GM12878 (cell line): ENCODE data around the gene CNOT6L. TPM values are rescaled to one million over a fixed set of nuclear protein-coding genes. Genes with fewer than 3 reads are reported as not detected.

Experiments
- ATAC-seq: fragments of 200-7000 bp; cut with Tn5 transposase; 3 replicates; pipeline ENCODE4 v1.9.1; 2020; ENCODE audit warnings: mild to moderate bottlenecking, moderate library complexity
- BruUV-seq: library from RNA; stranded (reverse); fragments of 400-500 nt; replicated peaks from 2 replicates; lab custom pipeline; 2021; lab: Mats Ljungman, UMichigan
- CTCF ChIA-PET: fragments of 300-600 bp; sonication (Branson Sonifier 250); formaldehyde crosslinking; extraction: SDS; loops from one replicate; lab custom pipeline; 2021; ENCODE audit warnings: inconsistent platforms; lab: Yijun Ruan, JAX
- POLR2A ChIA-PET: fragments of 350-600 bp; formaldehyde crosslinking; extraction: SDS; loops from one replicate; lab custom pipeline; 2021; ENCODE audit warnings: inconsistent platforms; lab: Charles Lee
- RAD21 ChIA-PET: fragments of 300-600 bp; sonication (Branson Sonifier 250); formaldehyde crosslinking; loops from one replicate; lab custom pipeline; 2023; ENCODE audit warnings: antibody characterized with exemption; ENCODE audit not compliant: unreplicated experiment; lab: Charles Lee
- SMC1A ChIA-PET: fragments of 300-600 bp; sonication (Branson Sonifier 250); formaldehyde crosslinking; loops from one replicate; lab custom pipeline; 2023; ENCODE audit not compliant: unreplicated experiment, uncharacterized antibody; lab: Charles Lee
- DNase-seq: peaks from one replicate; pipeline ENCODE4 v3.0.0-alpha.2; 2011; ENCODE audit warnings: low read depth, low spot score
- FAIRE-seq: peaks from 3 replicates; lab custom pipeline; 2011; peaks lifted over from hg19 to GRCh38; lab: Jason Lieb, UNC
- H2AFZ ChIP-seq: 2 replicates; pipeline ENCODE4 v1.6.0; 2011; ENCODE audit warnings: low read depth, low read length, control low read depth; ENCODE audit not compliant: control insufficient read depth
- H3K27ac ChIP-seq: 2 replicates; pipeline ENCODE4 v1.5.1; 2011; ENCODE audit warnings: control low read depth; ENCODE audit not compliant: control insufficient read depth, insufficient read depth
- H3K27me3 ChIP-seq, 2 experiments: replicated peaks in 1 of 2; 2 replicates each; pipeline versions ENCODE4 v1.6.0 to v1.6.1; 2011; ENCODE audit warnings: low read length in 1 of 2; ENCODE audit not compliant: control insufficient read depth in 2 of 2, insufficient read depth in 2 of 2
- H3K36me3 ChIP-seq, 2 experiments: 2 replicates each; pipeline ENCODE4 v1.5.1; 2011; ENCODE audit warnings: low read length in 1 of 2; ENCODE audit not compliant: control insufficient read depth in 2 of 2, insufficient read depth in 2 of 2
- H3K4me1 ChIP-seq: 2 replicates; pipeline ENCODE4 v1.6.1; 2011; ENCODE audit warnings: mild to moderate bottlenecking, low read length, moderate library complexity, mixed read lengths; ENCODE audit not compliant: control insufficient read depth, insufficient read depth
- H3K4me2 ChIP-seq: 2 replicates; pipeline ENCODE4 v1.6.0; 2011; ENCODE audit warnings: control low read depth; ENCODE audit not compliant: control insufficient read depth, insufficient read depth
- H3K4me3 ChIP-seq: fragments of 200-600 bp; sonication (generic); 2 replicates; pipeline ENCODE4 v1.5.1; 2016
- H3K79me2 ChIP-seq: 2 replicates; pipeline ENCODE4 v1.6.0; 2011; ENCODE audit warnings: low read length; ENCODE audit not compliant: control insufficient read depth, insufficient read depth
- H3K9ac ChIP-seq: 2 replicates; pipeline ENCODE4 v1.8.0; 2011; ENCODE audit warnings: low read length, control low read depth, mixed read lengths; ENCODE audit not compliant: control insufficient read depth, insufficient read depth
- H3K9me3 ChIP-seq: replicated peaks from 3 replicates; pipeline ENCODE4 v1.5.1; 2011; ENCODE audit warnings: mild to moderate bottlenecking, low read length; ENCODE audit not compliant: control insufficient read depth, insufficient read depth
- H4K20me1 ChIP-seq: 2 replicates; pipeline ENCODE4 v1.6.0; 2011; ENCODE audit not compliant: control insufficient read depth, insufficient read depth
- CEBPZ ChIP-seq: fragments of 150-350 bp; IDR thresholded peaks from 2 replicates; pipeline ENCODE4 v1.6.1; 2016; ENCODE audit warnings: low read depth, low read length
- E2F8 ChIP-seq: fragments of 450-650 bp; IDR thresholded peaks from 2 replicates; pipeline ENCODE4 v1.6.1; 2018; ENCODE audit warnings: mild to moderate bottlenecking, low read depth, moderate library complexity; ENCODE audit not compliant: partially characterized antibody
- FOXM1 ChIP-seq: IDR thresholded peaks from 2 replicates; pipeline ENCODE4 v1.6.1; 2012; ENCODE audit warnings: low read depth, mild to moderate bottlenecking, inconsistent platforms, low read length, moderate library complexity
- HCFC1 ChIP-seq: fragments of 150-350 bp; IDR thresholded peaks from 2 replicates; pipeline ENCODE4 v1.6.1; 2014; ENCODE audit warnings: low read length
- IRF5 ChIP-seq: fragments of 450-650 bp; IDR thresholded peaks from 2 replicates; pipeline ENCODE4 v1.6.1; 2017; ENCODE audit warnings: borderline replicate concordance
- NFIC ChIP-seq: IDR thresholded peaks from 2 replicates; pipeline ENCODE4 v1.6.1; 2012; ENCODE audit warnings: low read depth, mild to moderate bottlenecking, inconsistent platforms, low read length, moderate library complexity
- NR2C1 ChIP-seq: fragments of 450-650 bp; IDR thresholded peaks from 2 replicates; pipeline ENCODE4 v1.6.1; 2017; ENCODE audit warnings: antibody characterized with exemption, mild to moderate bottlenecking, moderate library complexity
- PAX8 ChIP-seq: fragments of 450-650 bp; IDR thresholded peaks from 2 replicates; pipeline ENCODE4 v1.6.1; 2017; ENCODE audit warnings: mild to moderate bottlenecking, moderate library complexity
- RB1 ChIP-seq: fragments of 450-650 bp; formaldehyde crosslinking; IDR thresholded peaks from 2 replicates; pipeline ENCODE4 v1.6.1; 2017; ENCODE audit warnings: mild to moderate bottlenecking, borderline replicate concordance
- SMARCA5 ChIP-seq: fragments of 450-650 bp; IDR thresholded peaks from 2 replicates; pipeline ENCODE4 v1.6.1; 2017; ENCODE audit warnings: mild to moderate bottlenecking
- SREBF1 ChIP-seq: IDR thresholded peaks from 2 replicates; pipeline ENCODE4 v1.6.1; 2012; ENCODE audit warnings: mild to moderate bottlenecking, low read length
- SRF ChIP-seq, 2 experiments: IDR thresholded peaks; 2 replicates each; pipeline ENCODE4 v1.6.1; 2011; ENCODE audit warnings: low read depth in 2 of 2, low read length in 2 of 2, mild to moderate bottlenecking in 1 of 2, moderate library complexity in 1 of 2
- ZZZ3 ChIP-seq: IDR thresholded peaks from 2 replicates; pipeline ENCODE4 v1.6.1; 2011; ENCODE audit warnings: low read depth; ENCODE audit not compliant: control insufficient read depth, insufficient read length
- WGBS: methylation state at CpG from one replicate; pipeline ENCODE4 v1.1.6; 2016; ENCODE audit warnings: low lambda C conversion rate; ENCODE audit not compliant: insufficient replicate concordance, insufficient coverage; ENCODE audit errors: missing lambda C conversion rate; 5-methylcytosine and 5-hydroxymethylcytosine counted together
- in situ Hi-C: fragments of 300-500 bp; cut with MboI; formaldehyde crosslinking; loops from 9 replicates; pipeline ENCODE4 v1.14.3; 2018; ENCODE audit warnings: mixed read lengths
- intact Hi-C: fragments of 100-400 bp; cut with micrococcal nuclease; formaldehyde crosslinking; loops from one replicate; pipeline ENCODE4 v1.14.2; 2022; ENCODE audit not compliant: unreplicated experiment
- polyA plus RNA-seq, 11 experiments: library from polyadenylated mRNA; depleted of rRNA in 4 of 11; unstranded in 6 of 11; stranded (reverse) in 5 of 11; fragments of >200 nt; fragmentation: Nextera tagmentation in 4 of 11; fragmentation: Illumina TruSeq in 1 of 11; extraction: Ambion mirVana in 4 of 11; extraction: Trizol in 1 of 11; gene quantifications; 1 replicate in 1 of 11; 2 replicates in 10 of 11; pipeline versions ENCODE4 v1.2.1 to v1.2.3, GENCODE V29; 2011 to 2016; ENCODE audit warnings: inconsistent platforms in 2 of 11, missing spikeins in 2 of 11, low read depth in 1 of 11
- total RNA-seq, 4 experiments: library from RNA; depleted of rRNA in 3 of 4; stranded (reverse); fragments of >200 nt in 3 of 4; fragmentation: Illumina TruSeq in 1 of 4; extraction: Trizol in 1 of 4; gene quantifications; 2 replicates each; pipeline versions ENCODE4 v1.2.1 to v1.2.3, GENCODE V29; 2013 to 2021

Gene CNOT6L
- total and polyA plus RNA-seq, 10 of the 15 experiments (the other 5 are each of a cell fraction or from before 2014, with no cell fraction given): 1.1 to 10.0 (median 3.0) TPM

GRCh38 chr4:77849278-77849965 is 30.3 kb upstream of the CNOT6L start:
- no peak for FAIRE-seq
- BruUV-seq: no TSS peak
- CTCF ChIA-PET: interaction anchor here (0.7 kb wide), 1 partner anchor 7 kb away, joined by 3 read pairs; no protein-coding TSS in a partner anchor

GRCh38 chr4:77848508-77848907 is 29.3 kb upstream of the CNOT6L start:
- Histone ChIP-seq H3K27me3 (no peaks in the 10 kb centered on the region), H3K79me2 (no peaks in the 10 kb centered on the region), H3K9ac (no peak overlapping the region), H2AFZ (no peak overlapping the region), H3K36me3 (no peaks in the 10 kb centered on the region), H3K4me3 (no peak overlapping the region), H3K4me2 (no peak overlapping the region), H3K4me1 (peaks cover 3% of the 10 kb centered on the region; the same call in 1 of the 2 replicates), H4K20me1 (no peaks in the 10 kb centered on the region), H3K27ac (no peak overlapping the region), H3K9me3 (no peaks in the 10 kb centered on the region)
- DNase-seq (no peak), FAIRE-seq (no peak), ATAC-seq (no peak)
- intact Hi-C loops: no loop called here
- ChIA-PET POLR2A (no interaction called here), RAD21 (no interaction called here), CTCF (interaction anchor here (0.7 kb wide), 1 partner anchor 8 kb away, joined by 3 read pairs; no protein-coding TSS in a partner anchor), SMC1A (no interaction called here)
- BruUV-seq: no TSS peak
- in situ Hi-C loops: no loop called here
- WGBS: 69% methylated on average over 6 of the region's 6 CpGs
- TF ChIP-seq IRF5 (no peak), CEBPZ (no peak), E2F8 (no peak), PAX8 (no peak), ZZZ3 (no peak), SMARCA5 (no peak)

More at GRCh38 chr4:77849278-77849965, 30.3 kb upstream of the CNOT6L start:
- Histone ChIP-seq H3K79me2 (no peaks in the 10 kb centered on the region), H3K4me3 (no peak overlapping the region), H3K27me3 (no peaks in the 10 kb centered on the region), H3K9me3 (no peaks in the 10 kb centered on the region), H3K4me1 (peaks cover 3% of the 10 kb centered on the region; the same call in 1 of the 2 replicates), H3K4me2 (no peak overlapping the region), H3K9ac (no peak overlapping the region), H2AFZ (no peak overlapping the region), H3K27ac (no peak overlapping the region), H3K36me3 (no peaks in the 10 kb centered on the region), H4K20me1 (no peaks in the 10 kb centered on the region)
- ATAC-seq (no peak), DNase-seq (no peak)
- TF ChIP-seq RB1 (no peak), NR2C1 (no peak), HCFC1 (no peak), FOXM1 (no peak), SREBF1 (no peak), NFIC (no peak), SRF (IDR thresholded peaks at IDR 0.05; ENCODE audit: low read depth in 2 of 2, low read length in 2 of 2) (no peak), SMARCA5 (no peak)
- in situ Hi-C loops (no loop called here), intact Hi-C loops (no loop called here)
- ChIA-PET POLR2A (no interaction called here), RAD21 (no interaction called here), SMC1A (no interaction called here)
- 75% methylated on average over 11 of the region's 12 CpGs for WGBS
